K562 (cell line): Measurements from ENCODE around the gene TFCP2. TPM values are rescaled to one million over a fixed set of nuclear protein-coding genes. Genes with fewer than 3 reads are reported as not detected.

Experiments used
- CAMTA2 ChIP-seq: fragments of 250-450 bp; sonication (Bioruptor Pico); conservative IDR thresholded peaks from 2 replicates; pipeline ENCODE4 v1.5.1; 2022
- GATAD2A ChIP-seq: fragments of 450-650 bp; IDR thresholded peaks from 2 replicates; pipeline ENCODE4 v1.6.1; 2017
- PHF8 ChIP-seq: fragments of 200-600 bp; sonication (generic); IDR thresholded peaks from 2 replicates; pipeline ENCODE4 v1.6.1; 2012; ENCODE audit warnings: mixed run types, mild to moderate bottlenecking, inconsistent platforms, low read length, moderate library complexity, borderline replicate concordance
- POLR2AphosphoS5 ChIP-seq: IDR thresholded peaks from 2 replicates; pipeline ENCODE4 v1.6.1; 2011; ENCODE audit warnings: mild to moderate bottlenecking, low read depth, low read length, moderate library complexity; ENCODE audit not compliant: control insufficient read depth, insufficient read depth
- RBFOX2 ChIP-seq: fragments of 200-400 bp; formaldehyde crosslinking; IDR thresholded peaks from 2 replicates; pipeline ENCODE4 v1.6.1; 2017; ENCODE audit warnings: low read depth, mild to moderate bottlenecking, low read length, moderate library complexity
- TCF7L2 ChIP-seq: fragments of 150-350 bp; IDR thresholded peaks from 2 replicates; pipeline ENCODE4 v1.6.1; 2016; ENCODE audit warnings: low read depth, mild to moderate bottlenecking, low read length, moderate library complexity
- polyA plus RNA-seq, 8 experiments: library from polyadenylated mRNA; depleted of rRNA in 4 of 8; stranded (reverse) in 5 of 8; unstranded in 3 of 8; fragments of >200 nt; fragmentation: Nextera tagmentation in 2 of 8; fragmentation: Illumina TruSeq in 1 of 8; extraction: Ambion mirVana in 2 of 8; extraction: Trizol in 1 of 8; gene quantifications; 2 replicates each; pipeline versions ENCODE4 v1.2.1 to v1.2.3, GENCODE V29; 2011 to 2014; ENCODE audit warnings: inconsistent platforms in 1 of 8, missing spikeins in 1 of 8
- total RNA-seq, 7 experiments: library from RNA; depleted of rRNA in 6 of 7; stranded (reverse); fragments of >200 nt in 6 of 7; fragmentation: Illumina TruSeq in 2 of 7; extraction: Trizol in 2 of 7; gene quantifications; 2 replicates each; pipeline versions ENCODE4 v1.2.1 to v1.2.3, GENCODE V29; 2011 to 2021; ENCODE audit warnings: low replicate concordance in 1 of 7
- TF ChIP-seq, protein P1 (sequence below), 3 experiments: fragments of 200-800 bp in 1 of 3; fragments of 250-450 bp in 1 of 3; fragments of 450-650 bp in 1 of 3; sonication (Bioruptor Pico) in 1 of 3; sonication (Bioruptor generic) in 1 of 3; formaldehyde crosslinking in 1 of 3; IDR thresholded peaks; 2 replicates each; pipeline versions ENCODE4 v1.6.1 to v1.8.0; 2016 to 2022; ENCODE audit warnings: mild to moderate bottlenecking in 2 of 3, missing genetic modification characterization in 2 of 3, missing compliant biosample characterization in 1 of 3, moderate library complexity in 1 of 3
- TF ChIP-seq, protein P2 (sequence below): sonication (generic); formaldehyde crosslinking; IDR thresholded peaks from 2 replicates; pipeline ENCODE4 v1.8.0; 2022; ENCODE audit warnings: mild to moderate bottlenecking, missing genetic modification reagents
- TF ChIP-seq, protein P3 (sequence below), 3 experiments: IDR thresholded peaks in 2 of 3; conservative IDR thresholded peaks in 1 of 3; 2 replicates each; pipeline ENCODE4 v1.5.1; 2011 to 2012; ENCODE audit warnings: low read length in 3 of 3, mild to moderate bottlenecking in 3 of 3, control low read depth in 2 of 3, improper control_type of control experiment in 1 of 3, inconsistent platforms in 1 of 3, low read depth in 1 of 3, mixed read lengths in 1 of 3, moderate library complexity in 1 of 3; ENCODE audit not compliant: insufficient read depth in 2 of 3

The TFCP2 gene
- total and polyA plus RNA-seq, 9 of the 15 experiments (the other 6 are each of a cell fraction or from before 2014, with no cell fraction given), result 8.0 to 38.9 (median 19.3) TPM

DNA sequence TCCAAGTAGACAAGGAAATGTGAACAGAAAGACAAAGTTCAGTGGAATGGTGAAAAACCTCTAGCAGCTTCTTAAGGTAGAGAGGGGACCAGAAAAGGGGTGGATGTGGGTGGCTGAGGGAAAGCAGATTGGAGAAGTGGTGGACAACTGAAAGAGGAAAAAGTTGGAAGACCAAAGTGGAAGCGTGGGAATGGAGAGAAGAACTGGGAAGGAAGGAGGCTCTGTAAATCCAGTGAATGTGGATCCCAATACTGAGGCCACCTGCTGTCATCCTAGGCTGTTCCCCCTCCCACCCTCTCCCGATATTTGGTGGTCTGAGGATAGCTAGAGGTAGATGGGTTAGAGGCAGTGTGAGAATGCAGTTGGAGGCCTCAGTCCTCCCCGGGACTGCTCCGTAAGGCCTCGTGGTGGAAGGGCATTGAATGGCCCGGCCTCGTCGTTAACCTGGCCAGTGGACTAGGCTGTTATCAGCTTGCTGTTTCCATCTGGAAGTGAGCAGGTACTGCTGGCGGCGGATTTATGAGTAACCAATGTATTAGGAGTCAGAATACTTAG lies 45.7 kb upstream of the TFCP2 start (continued):
- TF ChIP-seq, protein P1, sequence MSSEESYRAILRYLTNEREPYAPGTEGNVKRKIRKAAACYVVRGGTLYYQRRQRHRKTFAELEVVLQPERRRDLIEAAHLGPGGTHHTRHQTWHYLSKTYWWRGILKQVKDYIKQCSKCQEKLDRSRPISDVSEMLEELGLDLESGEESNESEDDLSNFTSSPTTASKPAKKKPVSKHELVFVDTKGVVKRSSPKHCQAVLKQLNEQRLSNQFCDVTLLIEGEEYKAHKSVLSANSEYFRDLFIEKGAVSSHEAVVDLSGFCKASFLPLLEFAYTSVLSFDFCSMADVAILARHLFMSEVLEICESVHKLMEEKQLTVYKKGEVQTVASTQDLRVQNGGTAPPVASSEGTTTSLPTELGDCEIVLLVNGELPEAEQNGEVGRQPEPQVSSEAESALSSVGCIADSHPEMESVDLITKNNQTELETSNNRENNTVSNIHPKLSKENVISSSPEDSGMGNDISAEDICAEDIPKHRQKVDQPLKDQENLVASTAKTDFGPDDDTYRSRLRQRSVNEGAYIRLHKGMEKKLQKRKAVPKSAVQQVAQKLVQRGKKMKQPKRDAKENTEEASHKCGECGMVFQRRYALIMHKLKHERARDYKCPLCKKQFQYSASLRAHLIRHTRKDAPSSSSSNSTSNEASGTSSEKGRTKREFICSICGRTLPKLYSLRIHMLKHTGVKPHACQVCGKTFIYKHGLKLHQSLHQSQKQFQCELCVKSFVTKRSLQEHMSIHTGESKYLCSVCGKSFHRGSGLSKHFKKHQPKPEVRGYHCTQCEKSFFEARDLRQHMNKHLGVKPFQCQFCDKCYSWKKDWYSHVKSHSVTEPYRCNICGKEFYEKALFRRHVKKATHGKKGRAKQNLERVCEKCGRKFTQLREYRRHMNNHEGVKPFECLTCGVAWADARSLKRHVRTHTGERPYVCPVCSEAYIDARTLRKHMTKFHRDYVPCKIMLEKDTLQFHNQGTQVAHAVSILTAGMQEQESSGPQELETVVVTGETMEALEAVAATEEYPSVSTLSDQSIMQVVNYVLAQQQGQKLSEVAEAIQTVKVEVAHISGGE (CRISPR knock-in tag; IDR thresholded peaks at IDR 0.05), result 0 out of 6 replicates have a peak, but pooled peaks of 1 of the 3 experiments have one; percentile 37
- TF ChIP-seq POLR2AphosphoS5, result peak; percentile 29; the same call in 1 of the 2 replicates
- TF ChIP-seq RBFOX2, result no peak; the same call in 1 of the 2 replicates
- no peak for TF ChIP-seq CAMTA2
- TF ChIP-seq, protein P2, sequence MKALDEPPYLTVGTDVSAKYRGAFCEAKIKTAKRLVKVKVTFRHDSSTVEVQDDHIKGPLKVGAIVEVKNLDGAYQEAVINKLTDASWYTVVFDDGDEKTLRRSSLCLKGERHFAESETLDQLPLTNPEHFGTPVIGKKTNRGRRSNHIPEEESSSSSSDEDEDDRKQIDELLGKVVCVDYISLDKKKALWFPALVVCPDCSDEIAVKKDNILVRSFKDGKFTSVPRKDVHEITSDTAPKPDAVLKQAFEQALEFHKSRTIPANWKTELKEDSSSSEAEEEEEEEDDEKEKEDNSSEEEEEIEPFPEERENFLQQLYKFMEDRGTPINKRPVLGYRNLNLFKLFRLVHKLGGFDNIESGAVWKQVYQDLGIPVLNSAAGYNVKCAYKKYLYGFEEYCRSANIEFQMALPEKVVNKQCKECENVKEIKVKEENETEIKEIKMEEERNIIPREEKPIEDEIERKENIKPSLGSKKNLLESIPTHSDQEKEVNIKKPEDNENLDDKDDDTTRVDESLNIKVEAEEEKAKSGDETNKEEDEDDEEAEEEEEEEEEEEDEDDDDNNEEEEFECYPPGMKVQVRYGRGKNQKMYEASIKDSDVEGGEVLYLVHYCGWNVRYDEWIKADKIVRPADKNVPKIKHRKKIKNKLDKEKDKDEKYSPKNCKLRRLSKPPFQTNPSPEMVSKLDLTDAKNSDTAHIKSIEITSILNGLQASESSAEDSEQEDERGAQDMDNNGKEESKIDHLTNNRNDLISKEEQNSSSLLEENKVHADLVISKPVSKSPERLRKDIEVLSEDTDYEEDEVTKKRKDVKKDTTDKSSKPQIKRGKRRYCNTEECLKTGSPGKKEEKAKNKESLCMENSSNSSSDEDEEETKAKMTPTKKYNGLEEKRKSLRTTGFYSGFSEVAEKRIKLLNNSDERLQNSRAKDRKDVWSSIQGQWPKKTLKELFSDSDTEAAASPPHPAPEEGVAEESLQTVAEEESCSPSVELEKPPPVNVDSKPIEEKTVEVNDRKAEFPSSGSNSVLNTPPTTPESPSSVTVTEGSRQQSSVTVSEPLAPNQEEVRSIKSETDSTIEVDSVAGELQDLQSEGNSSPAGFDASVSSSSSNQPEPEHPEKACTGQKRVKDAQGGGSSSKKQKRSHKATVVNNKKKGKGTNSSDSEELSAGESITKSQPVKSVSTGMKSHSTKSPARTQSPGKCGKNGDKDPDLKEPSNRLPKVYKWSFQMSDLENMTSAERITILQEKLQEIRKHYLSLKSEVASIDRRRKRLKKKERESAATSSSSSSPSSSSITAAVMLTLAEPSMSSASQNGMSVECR (CRISPR knock-in tag), result peak; percentile 38
- no peak for TF ChIP-seq GATAD2A
- TF ChIP-seq, protein P3, sequence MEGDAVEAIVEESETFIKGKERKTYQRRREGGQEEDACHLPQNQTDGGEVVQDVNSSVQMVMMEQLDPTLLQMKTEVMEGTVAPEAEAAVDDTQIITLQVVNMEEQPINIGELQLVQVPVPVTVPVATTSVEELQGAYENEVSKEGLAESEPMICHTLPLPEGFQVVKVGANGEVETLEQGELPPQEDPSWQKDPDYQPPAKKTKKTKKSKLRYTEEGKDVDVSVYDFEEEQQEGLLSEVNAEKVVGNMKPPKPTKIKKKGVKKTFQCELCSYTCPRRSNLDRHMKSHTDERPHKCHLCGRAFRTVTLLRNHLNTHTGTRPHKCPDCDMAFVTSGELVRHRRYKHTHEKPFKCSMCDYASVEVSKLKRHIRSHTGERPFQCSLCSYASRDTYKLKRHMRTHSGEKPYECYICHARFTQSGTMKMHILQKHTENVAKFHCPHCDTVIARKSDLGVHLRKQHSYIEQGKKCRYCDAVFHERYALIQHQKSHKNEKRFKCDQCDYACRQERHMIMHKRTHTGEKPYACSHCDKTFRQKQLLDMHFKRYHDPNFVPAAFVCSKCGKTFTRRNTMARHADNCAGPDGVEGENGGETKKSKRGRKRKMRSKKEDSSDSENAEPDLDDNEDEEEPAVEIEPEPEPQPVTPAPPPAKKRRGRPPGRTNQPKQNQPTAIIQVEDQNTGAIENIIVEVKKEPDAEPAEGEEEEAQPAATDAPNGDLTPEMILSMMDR (IDR thresholded peaks at IDR 0.05 in 2 of 3, conservative IDR thresholded peaks at IDR 0.05 in 1 of 3; ENCODE audit: insufficient read depth in 2 of 3, low read depth in 1 of 3, low read length in 3 of 3), result no peak
- TF ChIP-seq PHF8, result no peak
- no peak for TF ChIP-seq TCF7L2
